Body of pancreas (tissue), 4 donors: ENCODE data around the gene MXD4.

ENCODE experiments used
- POLR2A ChIP-seq, 3 donors: fragments of 450-650 bp; IDR thresholded peaks; one replicate each; pipeline ENCODE4 v1.6.1; 2016; ENCODE audit warnings: antibody characterized with exemption in 3 of 3, mild to moderate bottlenecking in 2 of 3
- TF ChIP-seq, protein P1 (sequence below), 7 experiments: fragments of 450-650 bp in 4 of 7; fragments of 200-600 bp in 3 of 7; sonication (generic) in 3 of 7; IDR thresholded peaks; one replicate each; pipeline ENCODE4 v1.5.1; 2016 to 2019; ENCODE audit warnings: antibody characterized with exemption in 7 of 7

DNA sequence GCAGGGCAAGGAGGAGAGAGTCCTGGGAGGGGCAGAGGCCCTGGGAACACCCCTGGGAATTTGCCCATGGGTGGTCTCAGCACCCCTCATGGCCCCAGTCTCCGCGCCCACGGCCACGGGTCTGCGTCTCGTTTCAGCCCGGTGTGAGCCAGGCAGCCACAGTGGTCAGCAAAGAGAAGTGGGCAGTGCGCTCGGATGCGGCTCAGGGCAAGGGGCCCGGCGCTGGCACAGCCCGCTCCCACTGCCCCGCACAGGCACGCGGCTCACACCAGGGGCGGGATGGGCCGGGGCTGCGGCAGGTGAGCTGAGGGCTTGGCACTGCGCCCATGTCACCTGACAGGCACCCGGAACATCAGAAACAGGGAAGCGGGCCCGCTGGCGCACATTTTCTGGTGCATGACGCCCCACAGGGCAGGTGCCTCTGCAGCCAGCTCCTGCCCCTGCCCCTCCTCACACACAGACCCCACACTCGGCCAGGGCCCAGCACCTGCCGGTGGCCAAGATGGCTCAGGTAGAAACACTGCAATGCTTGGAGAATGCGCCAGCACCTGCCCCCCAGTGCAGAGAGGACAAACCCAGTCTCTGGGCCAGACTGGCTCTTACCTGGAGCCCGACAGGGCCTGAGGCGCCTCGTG is 41.9 kb upstream of the MXD4 start:
- TF ChIP-seq, protein P1, sequence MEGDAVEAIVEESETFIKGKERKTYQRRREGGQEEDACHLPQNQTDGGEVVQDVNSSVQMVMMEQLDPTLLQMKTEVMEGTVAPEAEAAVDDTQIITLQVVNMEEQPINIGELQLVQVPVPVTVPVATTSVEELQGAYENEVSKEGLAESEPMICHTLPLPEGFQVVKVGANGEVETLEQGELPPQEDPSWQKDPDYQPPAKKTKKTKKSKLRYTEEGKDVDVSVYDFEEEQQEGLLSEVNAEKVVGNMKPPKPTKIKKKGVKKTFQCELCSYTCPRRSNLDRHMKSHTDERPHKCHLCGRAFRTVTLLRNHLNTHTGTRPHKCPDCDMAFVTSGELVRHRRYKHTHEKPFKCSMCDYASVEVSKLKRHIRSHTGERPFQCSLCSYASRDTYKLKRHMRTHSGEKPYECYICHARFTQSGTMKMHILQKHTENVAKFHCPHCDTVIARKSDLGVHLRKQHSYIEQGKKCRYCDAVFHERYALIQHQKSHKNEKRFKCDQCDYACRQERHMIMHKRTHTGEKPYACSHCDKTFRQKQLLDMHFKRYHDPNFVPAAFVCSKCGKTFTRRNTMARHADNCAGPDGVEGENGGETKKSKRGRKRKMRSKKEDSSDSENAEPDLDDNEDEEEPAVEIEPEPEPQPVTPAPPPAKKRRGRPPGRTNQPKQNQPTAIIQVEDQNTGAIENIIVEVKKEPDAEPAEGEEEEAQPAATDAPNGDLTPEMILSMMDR (IDR thresholded peaks at IDR 0.05) = no peak
- no peak for TF ChIP-seq POLR2A (IDR thresholded peaks at IDR 0.05)
